ENCODE data around the gene MRPS21.

DNA sequence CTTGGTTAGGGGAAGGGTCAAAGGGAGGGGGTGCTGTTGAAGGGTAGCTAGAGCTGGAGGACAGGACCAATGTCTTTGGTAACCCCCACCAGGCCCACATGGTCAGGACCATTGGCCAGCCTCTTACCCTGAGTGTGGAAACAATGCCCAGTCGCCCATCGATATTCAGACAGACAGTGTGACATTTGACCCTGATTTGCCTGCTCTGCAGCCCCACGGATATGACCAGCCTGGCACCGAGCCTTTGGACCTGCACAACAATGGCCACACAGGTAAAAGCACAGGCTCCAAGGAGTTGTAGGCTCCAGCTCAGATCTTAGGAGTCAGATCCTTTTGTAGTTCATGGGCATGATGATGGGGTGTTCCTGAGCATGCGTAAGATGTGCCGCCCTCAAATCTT lies 32.3 kb upstream of the MRPS21 start:
- no peak for TF ChIP-seq FOXK2 (IDR thresholded peaks at IDR 0.05)
- no peak for TF ChIP-seq FOXA1 (IDR thresholded peaks at IDR 0.05)
- no peak for TF ChIP-seq BHLHE40 (IDR thresholded peaks at IDR 0.05; ENCODE audit: borderline replicate concordance)

Measured in HEK293T (cell line).